Measurements from ENCODE around the gene FEZF1.

- no peak for TF ChIP-seq EZH2 (IDR thresholded peaks at IDR 0.05; ENCODE audit: insufficient read depth, poor library complexity, severe bottlenecking)
- no peak for TF ChIP-seq EZH2phosphoT487 (IDR thresholded peaks at IDR 0.05; ENCODE audit: insufficient read depth, low read depth)
Measured at GRCh38 chr7:122262246-122262645, 42.3 kb downstream of the FEZF1 start.
